ENCODE measurements around the gene COCH.

DNA sequence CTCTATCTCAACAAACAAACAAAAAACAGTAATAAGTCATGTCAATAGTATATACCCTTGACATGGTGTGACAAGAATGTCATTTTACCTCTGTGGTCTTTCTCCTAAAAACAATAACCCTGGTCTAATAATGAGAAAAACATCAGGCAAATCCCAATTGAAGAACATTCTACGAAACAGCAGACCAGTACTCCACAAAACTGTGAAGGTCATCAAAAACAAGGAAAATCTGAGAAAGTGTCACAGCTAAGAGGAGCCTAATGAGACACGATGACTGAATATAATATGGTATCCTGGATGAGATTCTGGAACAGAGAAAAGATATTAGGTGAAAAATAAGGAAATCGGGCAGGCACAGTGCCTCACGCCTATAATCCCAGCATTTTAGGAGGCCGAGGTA, 5.6 kb upstream of the COCH start:
- no peak for TF ChIP-seq EZH2phosphoT487 (IDR thresholded peaks at IDR 0.05; ENCODE audit: borderline replicate concordance, low read length)
- TF ChIP-seq, protein P1, sequence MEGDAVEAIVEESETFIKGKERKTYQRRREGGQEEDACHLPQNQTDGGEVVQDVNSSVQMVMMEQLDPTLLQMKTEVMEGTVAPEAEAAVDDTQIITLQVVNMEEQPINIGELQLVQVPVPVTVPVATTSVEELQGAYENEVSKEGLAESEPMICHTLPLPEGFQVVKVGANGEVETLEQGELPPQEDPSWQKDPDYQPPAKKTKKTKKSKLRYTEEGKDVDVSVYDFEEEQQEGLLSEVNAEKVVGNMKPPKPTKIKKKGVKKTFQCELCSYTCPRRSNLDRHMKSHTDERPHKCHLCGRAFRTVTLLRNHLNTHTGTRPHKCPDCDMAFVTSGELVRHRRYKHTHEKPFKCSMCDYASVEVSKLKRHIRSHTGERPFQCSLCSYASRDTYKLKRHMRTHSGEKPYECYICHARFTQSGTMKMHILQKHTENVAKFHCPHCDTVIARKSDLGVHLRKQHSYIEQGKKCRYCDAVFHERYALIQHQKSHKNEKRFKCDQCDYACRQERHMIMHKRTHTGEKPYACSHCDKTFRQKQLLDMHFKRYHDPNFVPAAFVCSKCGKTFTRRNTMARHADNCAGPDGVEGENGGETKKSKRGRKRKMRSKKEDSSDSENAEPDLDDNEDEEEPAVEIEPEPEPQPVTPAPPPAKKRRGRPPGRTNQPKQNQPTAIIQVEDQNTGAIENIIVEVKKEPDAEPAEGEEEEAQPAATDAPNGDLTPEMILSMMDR (IDR thresholded peaks at IDR 0.05; ENCODE audit: low read depth, low read length, poor library complexity, severe bottlenecking), result no peak

All from DOHH2 (cell line).